Measurements from ENCODE around the gene TH.
"Not testable (repeated sequence)": the region's sequence is repeated elsewhere in the genome, so short reads cannot be mapped to it uniquely, and the experiment has no call there.

The TH gene

GRCh38 chr11:2127482-2128129, 44.0 kb downstream of the TH start:
- no peak for DNase-seq

- no peak for DNase-seq
These were observed 45.0 kb downstream of the TH start for GRCh38 chr11:2126520-2127085.

GRCh38 chr11:2124736-2125484, 46.7 kb downstream of the TH start:
- DNase-seq, result not testable (repeated sequence)

- DNase-seq, result no peak
These were observed 48.0 kb downstream of the TH start for GRCh38 chr11:2123628-2123960.

GRCh38 chr11:2122907-2123627, 48.5 kb downstream of the TH start:
- no peak for DNase-seq

- DNase-seq, result no peak
These were observed 49.3 kb downstream of the TH start for GRCh38 chr11:2122222-2122906.

GRCh38 chr11:2121227-2122130, 50.1 kb downstream of the TH start:
- DNase-seq, result no peak

GRCh38 chr11:2120359-2121100, 51.1 kb downstream of the TH start:
- DNase-seq, result no peak

GRCh38 chr11:2118677-2119076, 52.9 kb downstream of the TH start:
- DNase-seq, result no peak

GRCh38 chr11:2116680-2117079, 54.9 kb downstream of the TH start:
- DNase-seq, result no peak

GRCh38 chr11:2115308-2115707, 56.3 kb downstream of the TH start:
- DNase-seq, result no peak

GRCh38 chr11:2114430-2115241, 57.0 kb downstream of the TH start:
- DNase-seq, result no peak

All from NCI-H187 (cell line).